Stimulated activated CD4-positive, alpha-beta T cell treated with anti-CD3 and anti-CD28 coated beads, Interleukin-1b, Interleukin-23, amount 100 ng/mL, for 4 hours (primary cell): ENCODE data around the gene EVC.
"Not testable (repeated sequence)": the region's sequence is repeated elsewhere in the genome, so short reads cannot be mapped to it uniquely, and the experiment has no call there.

Experiments
- DNase-seq, 2 donors: peaks; one replicate each; pipeline ENCODE4 v3.0.0-alpha.2; 2020; ENCODE audit warnings: low read depth in 2 of 2

Gene EVC

GRCh38 chr4:5708449-5709206 is 2.4 kb upstream of the EVC start, which contains the start of gene EVC2:
EVC2 (minus strand) TSS chr4:5708559; CDS start chr4:5708513, 46 bp downstream.
- peak in 1 of 2 donors; percentile 5 for DNase-seq

GRCh38 chr4:5709207-5709575 is 1.8 kb upstream of the EVC start:
- no peak for DNase-seq

GRCh38 chr4:5710065-5710960 is 688 bp upstream of the EVC start:
- no peak for DNase-seq

- no peak for DNase-seq
Measured at GRCh38 chr4:5711479-5712184, 631 bp downstream of the EVC start.

GRCh38 chr4:5712517-5712916 is 1.5 kb downstream of the EVC start:
- DNase-seq, result no peak

- no peak for DNase-seq
Measured at GRCh38 chr4:5712931-5713330, 1.9 kb downstream of the EVC start.

- DNase-seq, result no peak
Measured at GRCh38 chr4:5713861-5714260, 2.9 kb downstream of the EVC start.

- DNase-seq, result no peak
Measured at GRCh38 chr4:5715357-5715756, 4.4 kb downstream of the EVC start.

GRCh38 chr4:5716391-5716790 is 5.4 kb downstream of the EVC start:
- DNase-seq, result no peak

- DNase-seq, result no peak
Measured at GRCh38 chr4:5717449-5718158, 6.6 kb downstream of the EVC start.

- DNase-seq, result no peak
Measured at GRCh38 chr4:5718411-5718810, 7.4 kb downstream of the EVC start.

GRCh38 chr4:5719350-5720055 is 8.5 kb downstream of the EVC start:
- DNase-seq, result no peak

GRCh38 chr4:5720157-5720850 is 9.3 kb downstream of the EVC start:
- DNase-seq, result no peak

- no peak for DNase-seq
Measured at GRCh38 chr4:5720980-5721379, 10.0 kb downstream of the EVC start.

GRCh38 chr4:5721923-5722322 is 10.9 kb downstream of the EVC start:
- DNase-seq, result no peak

- DNase-seq, result no peak
Measured at GRCh38 chr4:5722328-5722727, 11.3 kb downstream of the EVC start.

- no peak for DNase-seq
Measured at GRCh38 chr4:5724377-5724776, 13.4 kb downstream of the EVC start.

GRCh38 chr4:5728412-5728811 is 17.4 kb downstream of the EVC start:
- not testable (repeated sequence) for DNase-seq

GRCh38 chr4:5730436-5730835 is 19.4 kb downstream of the EVC start:
- DNase-seq, result no peak
